AG04450 (cell line): Measurements from ENCODE around the gene RAB7B. TPM values are rescaled to one million over a fixed set of nuclear protein-coding genes. Genes with fewer than 3 reads are reported as not detected.

ENCODE experiments used
- CTCF ChIA-PET: fragments of 300-600, 350-600 bp; formaldehyde crosslinking; extraction: SDS; loops from one replicate; lab custom pipeline; 2022; ENCODE audit warnings: antibody characterized with exemption, inconsistent platforms; lab: Charles Lee
- POLR2A ChIA-PET: fragments of 350-600 bp; formaldehyde crosslinking; extraction: SDS; loops from one replicate; lab custom pipeline; 2021; ENCODE audit warnings: antibody characterized with exemption, inconsistent platforms; lab: Yijun Ruan, JAX
- DNase-seq: peaks from one replicate; pipeline ENCODE4 v3.0.0-alpha.2; 2011; ENCODE audit warnings: low read depth, low spot score
- H3K27ac ChIP-seq: one replicate; pipeline ENCODE4 v1.5.1; 2012; ENCODE audit warnings: low read depth, low read length, control low read depth
- H3K27me3 ChIP-seq: one replicate; pipeline ENCODE4 v1.6.0; 2012; ENCODE audit warnings: low read length; ENCODE audit not compliant: control insufficient read depth, insufficient read depth
- H3K4me3 ChIP-seq: 2 replicates; pipeline ENCODE4 v1.5.1; 2011; ENCODE audit warnings: mild to moderate bottlenecking, low read depth, low read length, control low read depth
- H3K9me3 ChIP-seq: 2 replicates; pipeline ENCODE4 v1.5.1; 2012; ENCODE audit warnings: low read length; ENCODE audit not compliant: control insufficient read depth, insufficient read depth
- CTCF ChIP-seq: IDR thresholded peaks from 2 replicates; pipeline ENCODE4 v1.5.1; 2011; ENCODE audit warnings: low read depth, low read length, control low read depth, inconsistent platforms
- polyA plus RNA-seq: library from polyadenylated mRNA; depleted of rRNA; stranded (reverse); fragments of >200 nt; gene quantifications from 2 replicates; pipeline ENCODE4 v1.2.3, GENCODE V29; 2011

RAB7B gene
- polyA plus RNA-seq, 1 experiment = 17.5 TPM

- CTCF ChIA-PET = no interaction called here
- no peak for TF ChIP-seq CTCF
- DNase-seq = no peak
- Histone ChIP-seq H3K27ac (no peak overlapping the region), H3K27me3 (no peaks in the 10 kb centered on the region), H3K9me3 (no peaks in the 10 kb centered on the region; the same call in 1 of the 2 replicates), H3K4me3 (no peak overlapping the region)
- POLR2A ChIA-PET = no interaction called here
Measured at GRCh38 chr1:205973377-205974232, 29.6 kb downstream of the RAB7B start.

GRCh38 chr1:205972491-205973168, 30.6 kb downstream of the RAB7B start:
- Histone ChIP-seq H3K9me3 (no peaks in the 10 kb centered on the region; the same call in 1 of the 2 replicates), H3K27me3 (no peaks in the 10 kb centered on the region), H3K27ac (no peak overlapping the region), H3K4me3 (no peak overlapping the region)
- CTCF ChIA-PET = interaction anchor here (3.7 kb wide), 1 partner anchor 54 kb away, joined by 27 read pairs; no protein-coding TSS in a partner anchor
- no peak for TF ChIP-seq CTCF
- POLR2A ChIA-PET = no interaction called here
- DNase-seq = no peak

GRCh38 chr1:205972081-205972480, 31.1 kb downstream of the RAB7B start:
- TF ChIP-seq CTCF = no peak
- H3K27ac ChIP-seq = no peak overlapping the region
- DNase-seq = no peak
- POLR2A ChIA-PET = no interaction called here
- CTCF ChIA-PET = interaction anchor here (3.7 kb wide), 1 partner anchor 53 kb away, joined by 27 read pairs; no protein-coding TSS in a partner anchor
- H3K4me3 ChIP-seq = no peak overlapping the region
- H3K27me3 ChIP-seq = no peaks in the 10 kb centered on the region
- no peaks in the 10 kb centered on the region; the same call in 1 of the 2 replicates for H3K9me3 ChIP-seq

- Histone ChIP-seq H3K27ac (no peak overlapping the region), H3K9me3 (no peaks in the 10 kb centered on the region; the same call in 1 of the 2 replicates), H3K4me3 (no peak overlapping the region), H3K27me3 (peaks cover 2% of the 10 kb centered on the region)
- DNase-seq = no peak
- ChIA-PET CTCF (interaction anchor here (0.7 to 3.7 kb wide), 4 partner anchors 15 to 313 kb away, joined by 3 to 27 read pairs (median 4); no protein-coding TSS in a partner anchor), POLR2A (no interaction called here)
- no peak for TF ChIP-seq CTCF
Measured at GRCh38 chr1:205971082-205971481, 32.1 kb downstream of the RAB7B start.

GRCh38 chr1:205970486-205970885, 32.7 kb downstream of the RAB7B start:
- CTCF ChIA-PET = interaction anchor here (0.7 to 3.7 kb wide), 5 partner anchors 13 to 312 kb away, joined by 3 to 27 read pairs (median 3); no protein-coding TSS in a partner anchor
- no peak for DNase-seq
- Histone ChIP-seq H3K4me3 (no peak overlapping the region), H3K9me3 (no peaks in the 10 kb centered on the region; the same call in 1 of the 2 replicates), H3K27ac (no peak overlapping the region), H3K27me3 (peaks cover 2% of the 10 kb centered on the region)
- POLR2A ChIA-PET = no interaction called here
- TF ChIP-seq CTCF = no peak
